H1 (cell line): ENCODE data around the gene ARHGAP22. TPM values are rescaled to one million over a fixed set of nuclear protein-coding genes. Genes with fewer than 3 reads are reported as not detected.

Source experiments
- CTCF ChIA-PET: fragments of 300-600 bp; sonication (Branson Sonifier 250); formaldehyde crosslinking; loops from one replicate; lab custom pipeline; 2021; ENCODE audit not compliant: partially characterized antibody; lab: Charles Lee
- POLR2A ChIA-PET: fragments of 300-600 bp; sonication (Branson Sonifier 250); formaldehyde crosslinking; loops from one replicate; lab custom pipeline; 2021; ENCODE audit warnings: inconsistent platforms; ENCODE audit not compliant: partially characterized antibody; lab: Charles Lee
- DNase-seq, 2 experiments: peaks; one replicate each; pipeline versions ENCODE4 v3.0.0 to v3.0.0-alpha.2; 2010 to 2022; ENCODE audit warnings: low spot score in 2 of 2, low read depth in 1 of 2, mixed read lengths in 1 of 2
- FAIRE-seq: peaks from 2 replicates; lab custom pipeline; 2011; peaks lifted over from hg19 to GRCh38; lab: Jason Lieb, UNC
- H2AFZ ChIP-seq: 2 replicates; pipeline ENCODE4 v1.8.1; 2012; ENCODE audit warnings: low read length, inconsistent platforms
- H2AK5ac ChIP-seq: 2 replicates; pipeline ENCODE4 v1.6.1; 2013; ENCODE audit warnings: low read depth, low read length
- H2BK120ac ChIP-seq: replicated peaks from 2 replicates; pipeline ENCODE3; 2013; ENCODE audit warnings: low read depth, low read length, inconsistent platforms
- H2BK12ac ChIP-seq: 2 replicates; pipeline ENCODE4 v1.6.1; 2013; ENCODE audit warnings: low read depth, low read length
- H2BK15ac ChIP-seq: 2 replicates; pipeline ENCODE4 v1.6.1; 2013; ENCODE audit warnings: low read length
- H2BK20ac ChIP-seq: 2 replicates; pipeline ENCODE4 v1.6.1; 2013; ENCODE audit warnings: low read length
- H2BK5ac ChIP-seq: 2 replicates; pipeline ENCODE4 v1.6.1; 2013; ENCODE audit warnings: low read depth, low read length
- H3K14ac ChIP-seq: 2 replicates; pipeline ENCODE4 v1.6.1; 2013; ENCODE audit warnings: inconsistent platforms; ENCODE audit not compliant: insufficient read length
- H3K18ac ChIP-seq: 2 replicates; pipeline ENCODE4 v1.6.1; 2013; ENCODE audit warnings: low read length; ENCODE audit errors: extremely low read depth
- H3K23ac ChIP-seq: 2 replicates; pipeline ENCODE4 v1.6.1; 2013; ENCODE audit warnings: inconsistent platforms; ENCODE audit not compliant: insufficient read length
- H3K23me2 ChIP-seq: 2 replicates; pipeline ENCODE4 v1.6.1; 2013; ENCODE audit warnings: low read depth, low read length
- H3K27ac ChIP-seq: 2 replicates; pipeline ENCODE4 v1.6.1; 2011; ENCODE audit warnings: low read depth, low read length, inconsistent platforms
- H3K27me3 ChIP-seq, 4 experiments: replicated peaks in 1 of 4; 1 replicate in 1 of 4; 2 replicates in 3 of 4; pipeline versions ENCODE4 v1.6.1 to v1.8.1; 2011 to 2013; ENCODE audit warnings: low read length in 3 of 4, mild to moderate bottlenecking in 3 of 4, inconsistent platforms in 2 of 4, mixed read lengths in 2 of 4, moderate library complexity in 1 of 4; ENCODE audit not compliant: control insufficient read depth in 3 of 4, insufficient read depth in 3 of 4; ENCODE audit errors: extremely low read depth in 1 of 4
- H3K36me3 ChIP-seq, 4 experiments: 2 replicates each; pipeline versions ENCODE4 v1.6.1 to v1.8.1; 2011 to 2013; ENCODE audit warnings: mild to moderate bottlenecking in 4 of 4, low read length in 3 of 4, moderate library complexity in 2 of 4, control low read depth in 1 of 4, inconsistent platforms in 1 of 4; ENCODE audit not compliant: insufficient read depth in 4 of 4, control insufficient read depth in 2 of 4
- H3K4ac ChIP-seq: replicated peaks from 2 replicates; pipeline ENCODE3; 2013; ENCODE audit warnings: low read length, low read depth, mixed read lengths, inconsistent platforms; ENCODE audit not compliant: insufficient read length
- H3K4me1 ChIP-seq, 4 experiments: replicated peaks in 1 of 4; 1 replicate in 1 of 4; 2 replicates in 3 of 4; pipeline versions ENCODE4 v1.6.1 to v1.8.1; 2011 to 2013; ENCODE audit warnings: low read length in 3 of 4, inconsistent platforms in 2 of 4, mixed read lengths in 1 of 4; ENCODE audit not compliant: insufficient read depth in 4 of 4, control insufficient read depth in 3 of 4
- H3K4me2 ChIP-seq, 2 experiments: 2 replicates each; pipeline versions ENCODE4 v1.6.1 to v1.8.1; 2011 to 2013; ENCODE audit warnings: low read depth in 2 of 2, low read length in 2 of 2, control low read depth in 1 of 2, inconsistent platforms in 1 of 2, mild to moderate bottlenecking in 1 of 2; ENCODE audit not compliant: insufficient read depth in 1 of 2
- H3K4me3 ChIP-seq, 4 experiments: fragments of 200-600, 300-600 bp in 1 of 4; sonication (generic), shearing (Covaris generic), sonication (Bioruptor Twin) in 1 of 4; 2 replicates each; pipeline versions ENCODE4 v1.5.1 to v1.8.1; 2011 to 2016; ENCODE audit warnings: low read length in 4 of 4, low read depth in 3 of 4, control low read depth in 2 of 4, inconsistent platforms in 2 of 4, mild to moderate bottlenecking in 2 of 4, mixed read lengths in 1 of 4, moderate library complexity in 1 of 4; ENCODE audit not compliant: insufficient read depth in 2 of 4; ENCODE audit errors: extremely low read depth in 1 of 4
- H3K56ac ChIP-seq: replicated peaks from 2 replicates; pipeline ENCODE3; 2013; ENCODE audit warnings: low read depth, mild to moderate bottlenecking, mixed read lengths, low read length, inconsistent platforms; ENCODE audit not compliant: insufficient read length
- H3K79me1 ChIP-seq: 2 replicates; pipeline ENCODE4 v1.6.1; 2013; ENCODE audit warnings: low read depth, low read length, control low read depth
- H3K79me2 ChIP-seq, 2 experiments: 2 replicates each; pipeline versions ENCODE4 v1.6.1 to v1.8.1; 2012 to 2013; ENCODE audit warnings: low read length in 2 of 2, mild to moderate bottlenecking in 2 of 2, inconsistent platforms in 1 of 2; ENCODE audit not compliant: insufficient read depth in 2 of 2, control insufficient read depth in 1 of 2
- H3K9ac ChIP-seq, 4 experiments: replicated peaks in 1 of 4; 1 replicate in 1 of 4; 2 replicates in 3 of 4; pipeline versions ENCODE4 v1.6.1 to v1.8.1; 2011 to 2013; ENCODE audit warnings: low read depth in 3 of 4, low read length in 3 of 4, control low read depth in 2 of 4, mild to moderate bottlenecking in 2 of 4, moderate library complexity in 2 of 4, inconsistent platforms in 1 of 4; ENCODE audit errors: extremely low read depth in 1 of 4
- H3K9me3 ChIP-seq, 2 experiments: 2 replicates each; pipeline versions ENCODE4 v1.6.1 to v1.8.1; 2012 to 2013; ENCODE audit warnings: mild to moderate bottlenecking in 2 of 2, moderate library complexity in 2 of 2, control low read depth in 1 of 2, inconsistent platforms in 1 of 2, low read depth in 1 of 2, low read length in 1 of 2, mixed read lengths in 1 of 2; ENCODE audit not compliant: insufficient read depth in 2 of 2
- H4K20me1 ChIP-seq, 2 experiments: replicated peaks in 1 of 2; 2 replicates each; pipeline versions ENCODE3 to v1.8.1; 2011 to 2013; ENCODE audit warnings: inconsistent platforms in 2 of 2, low read length in 2 of 2, mild to moderate bottlenecking in 1 of 2; ENCODE audit not compliant: insufficient read depth in 2 of 2, control insufficient read depth in 1 of 2
- H4K5ac ChIP-seq: 2 replicates; pipeline ENCODE4 v1.6.1; 2013; ENCODE audit warnings: low read length, low read depth, mixed read lengths, inconsistent platforms; ENCODE audit not compliant: insufficient read length
- H4K8ac ChIP-seq: 2 replicates; pipeline ENCODE4 v1.8.0; 2013; ENCODE audit warnings: mild to moderate bottlenecking, moderate library complexity, low read length, inconsistent platforms; ENCODE audit not compliant: insufficient read depth; ENCODE audit errors: extremely low read depth
- H4K91ac ChIP-seq: replicated peaks from 2 replicates; pipeline ENCODE3; 2013; ENCODE audit warnings: low read length, mixed read lengths, inconsistent platforms; ENCODE audit not compliant: insufficient read length
- BACH1 ChIP-seq: IDR thresholded peaks from 2 replicates; pipeline ENCODE4 v1.6.1; 2012; ENCODE audit warnings: low read length, improper control_type of control experiment
- BRCA1 ChIP-seq: IDR thresholded peaks from 2 replicates; pipeline ENCODE4 v1.6.1; 2012; ENCODE audit warnings: low read depth, low read length, improper control_type of control experiment
- JUND ChIP-seq: IDR thresholded peaks from 2 replicates; pipeline ENCODE4 v1.6.1; 2011; ENCODE audit warnings: mild to moderate bottlenecking, improper control_type of control experiment, low read length
- KDM5A ChIP-seq: fragments of 200-600 bp; IDR thresholded peaks from 2 replicates; pipeline ENCODE4 v1.7.1; 2012; ENCODE audit warnings: mild to moderate bottlenecking, low read length, inconsistent platforms, mixed read lengths
- MAFK ChIP-seq: IDR thresholded peaks from 2 replicates; pipeline ENCODE4 v1.6.1; 2012; ENCODE audit warnings: low read depth, mild to moderate bottlenecking, improper control_type of control experiment, low read length
- POLR2AphosphoS5 ChIP-seq: IDR thresholded peaks from 2 replicates; pipeline ENCODE4 v1.6.1; 2011; ENCODE audit warnings: low read depth, low read length
- RXRA ChIP-seq: IDR thresholded peaks from 2 replicates; pipeline ENCODE4 v1.6.1; 2011; ENCODE audit warnings: low read depth, mild to moderate bottlenecking, low read length, moderate library complexity; ENCODE audit not compliant: insufficient read depth
- SIRT6 ChIP-seq: IDR thresholded peaks from one replicate; pipeline ENCODE4 v1.7.1; 2012; ENCODE audit warnings: low read length, inconsistent platforms
- SUZ12 ChIP-seq: fragments of 200-600 bp; sonication (generic); IDR thresholded peaks from 2 replicates; pipeline ENCODE4 v1.6.1; 2012; ENCODE audit warnings: mild to moderate bottlenecking, inconsistent platforms, low read length, moderate library complexity, mixed read lengths
- TBP ChIP-seq: IDR thresholded peaks from 2 replicates; pipeline ENCODE4 v1.6.1; 2011; ENCODE audit warnings: low read depth, low read length, improper control_type of control experiment
- TEAD4 ChIP-seq: IDR thresholded peaks from 2 replicates; pipeline ENCODE4 v1.6.1; 2012; ENCODE audit warnings: low read depth, low read length, inconsistent platforms, mixed read lengths
- YY1 ChIP-seq: IDR thresholded peaks from 2 replicates; pipeline ENCODE4 v1.6.1; 2011; ENCODE audit warnings: low read depth, mild to moderate bottlenecking, low read length
- ZNF274 ChIP-seq: IDR thresholded peaks from 2 replicates; pipeline ENCODE4 v1.7.0; 2012; ENCODE audit warnings: low read length, borderline replicate concordance; ENCODE audit errors: extremely low read depth
- WGBS, 2 experiments: shearing (Covaris generic) in 1 of 2; methylation state at CpG; one replicate each; pipeline versions ENCODE4 v1.1.6 to v1.1.7; 2013 to 2015; ENCODE audit warnings: low lambda C conversion rate in 2 of 2, mixed read lengths in 2 of 2, inconsistent platforms in 1 of 2, low coverage in 1 of 2, missing lambda C conversion rate in 1 of 2; ENCODE audit not compliant: insufficient replicate concordance in 2 of 2, insufficient coverage in 1 of 2, insufficient read length in 1 of 2; ENCODE audit errors: extremely low coverage in 1 of 2, missing lambda C conversion rate in 1 of 2; 5-methylcytosine and 5-hydroxymethylcytosine counted together
- polyA plus RNA-seq, 7 experiments: library from polyadenylated mRNA; depleted of rRNA in 3 of 7; stranded (reverse) in 5 of 7; unstranded in 2 of 7; fragments of >200 nt in 5 of 7; fragments of 200-250 nt in 2 of 7; gene quantifications; 1 replicate in 5 of 7; 2 replicates in 1 of 7; 4 replicates in 1 of 7; pipeline versions ENCODE4 v1.2.1 to v1.2.3, GENCODE V29; 2011 to 2013; ENCODE audit warnings: missing spikeins in 2 of 7, mixed read lengths in 2 of 7
- total RNA-seq: library from RNA; stranded (reverse); fragmentation: NEBNext Ultra II Directional; extraction: Animal tissue kit (Norgen Biotek cat#: 25700); gene quantifications from 2 replicates; pipeline ENCODE4 v1.2.1, GENCODE V29; 2021

The ARHGAP22 gene
- total and polyA plus RNA-seq, 2 of the 8 experiments (the other 6 are each of a cell fraction or from before 2014, with no cell fraction given), result 3.6 to 11.2 TPM

DNA sequence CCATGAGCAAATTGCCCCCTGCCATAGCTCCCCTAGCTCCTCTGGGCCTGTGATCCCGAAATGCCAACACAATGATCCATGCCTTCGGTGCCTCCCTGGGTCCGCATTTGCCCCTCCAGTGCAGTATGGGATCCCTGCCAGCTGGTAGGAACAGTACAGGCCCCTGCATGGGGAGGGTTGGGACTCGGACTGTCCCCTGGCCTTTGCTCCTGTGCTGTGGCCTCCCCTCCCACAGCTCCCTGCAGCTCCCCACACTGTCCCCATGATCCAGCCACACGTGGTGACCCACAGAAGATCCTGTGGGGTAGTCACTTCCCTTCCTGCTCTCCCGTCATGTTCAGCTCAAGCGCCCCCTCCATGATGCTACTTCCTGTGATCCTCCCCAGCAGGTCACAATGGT is 158.1 kb downstream of the ARHGAP22 start:
- 86% methylated on average over 7 of the region's 7 CpGs; no CpG with 5 or more reads in 1 of the 2 experiments for WGBS, 2 experiments
- Histone ChIP-seq H3K79me1 (no peaks in the 10 kb centered on the region), H2AK5ac (no peak overlapping the region), H3K23ac (no peak overlapping the region), H3K27me3 (no peaks in the 10 kb centered on the region), H2BK120ac (no peak overlapping the region), H4K8ac (no peak overlapping the region), H3K14ac (no peak overlapping the region), H3K4me2 (no peak overlapping the region), H3K4me3 (no peak overlapping the region), H3K23me2 (peaks cover 2% of the 10 kb centered on the region; the same call in 1 of the 2 replicates), H4K91ac (no peak overlapping the region), H3K4ac (no peak overlapping the region), H2BK5ac (no peak overlapping the region), H3K56ac (no peak overlapping the region), H2BK12ac (no peak overlapping the region), H3K36me3 (no peaks in the 10 kb centered on the region; a peak in 1 of 8 replicates), H4K20me1 (peaks cover 2 to 6% of the 10 kb centered on the region in 2 experiments), H2BK20ac (no peak overlapping the region), H3K9ac (no peak overlapping the region), H3K9me3 (no peaks in the 10 kb centered on the region), H3K18ac (no peak overlapping the region), H2BK15ac (no peak overlapping the region), H3K4me1 (peaks cover 3 to 10% (median 8%) of the 10 kb centered on the region in 4 experiments; a peak in 5 of 7 replicates), H3K27ac (no peak overlapping the region), H3K79me2 (no peaks in the 10 kb centered on the region), H2AFZ (no peak overlapping the region), H4K5ac (no peak overlapping the region)
- no peak for FAIRE-seq
- peak in 1 of 2 experiments; percentile 36 for DNase-seq
- ChIA-PET CTCF (interaction anchor here (0.8 to 10.9 kb wide), 9 partner anchors 13 to 209 kb away, joined by 3 to 141 read pairs (median 5); no protein-coding TSS in a partner anchor), POLR2A (interaction anchor here (1.0 kb wide), 1 partner anchor 11 kb away, joined by 5 read pairs; no protein-coding TSS in a partner anchor)
- TF ChIP-seq POLR2AphosphoS5, result no peak
- TF ChIP-seq RXRA, result no peak
- TF ChIP-seq TBP, result no peak
- TF ChIP-seq JUND, result no peak
- TF ChIP-seq KDM5A, result no peak
- no peak for TF ChIP-seq YY1
- TF ChIP-seq SUZ12, result no peak
- no peak for TF ChIP-seq BACH1
- no peak for TF ChIP-seq MAFK
- TF ChIP-seq BRCA1, result no peak
- TF ChIP-seq TEAD4, result no peak
- TF ChIP-seq SIRT6, result no peak
- TF ChIP-seq ZNF274, result no peak
